Lower leg skin (tissue), 4 donors: ENCODE measurements around the gene PNPLA6. TPM values are rescaled to one million over a fixed set of nuclear protein-coding genes. Genes with fewer than 3 reads are reported as not detected.

Source experiments
- DNase-seq, 2 donors: peaks; one replicate each; pipeline ENCODE4 v3.0.0-alpha.2; 2019; ENCODE audit warnings: low spot score in 2 of 2
- H3K4me3 ChIP-seq: fragments of 200-600 bp; sonication (generic); 2 replicates; pipeline ENCODE4 v1.5.1; 2017; ENCODE audit warnings: mild to moderate bottlenecking, low read depth; ENCODE audit not compliant: poor library complexity, severe bottlenecking
- POLR2A ChIP-seq, 2 donors: fragments of 450-650 bp; IDR thresholded peaks; one replicate each; pipeline ENCODE4 v1.6.1; 2016 to 2017; ENCODE audit warnings: antibody characterized with exemption in 2 of 2, mild to moderate bottlenecking in 1 of 2, moderate library complexity in 1 of 2
- WGBS, 2 donors: methylation state at CpG; one replicate each; pipeline ENCODE4 v1.1.5; 2018; 5-methylcytosine and 5-hydroxymethylcytosine counted together
- intact Hi-C: fragments of 100-400 bp; cut with DNase I; formaldehyde crosslinking; loops from one replicate; pipeline ENCODE4 v1.15.0; 2023; ENCODE audit warnings: low total_unique reads
- total RNA-seq, 4 donors: library from RNA; depleted of rRNA; stranded (reverse); fragments of >200 nt; gene quantifications; one replicate each; pipeline ENCODE4 v1.1.0, GENCODE V29; 2016
- TF ChIP-seq, protein P1 (sequence below), 3 donors: fragments of 450-650 bp; IDR thresholded peaks; one replicate each; pipeline ENCODE4 v1.5.1; 2016; ENCODE audit warnings: antibody characterized with exemption in 3 of 3, mild to moderate bottlenecking in 3 of 3, moderate library complexity in 2 of 3

Gene PNPLA6
- total RNA-seq, 4 donors from 2014 or later: 58.3 to 89.8 (median 71.0) TPM

DNA sequence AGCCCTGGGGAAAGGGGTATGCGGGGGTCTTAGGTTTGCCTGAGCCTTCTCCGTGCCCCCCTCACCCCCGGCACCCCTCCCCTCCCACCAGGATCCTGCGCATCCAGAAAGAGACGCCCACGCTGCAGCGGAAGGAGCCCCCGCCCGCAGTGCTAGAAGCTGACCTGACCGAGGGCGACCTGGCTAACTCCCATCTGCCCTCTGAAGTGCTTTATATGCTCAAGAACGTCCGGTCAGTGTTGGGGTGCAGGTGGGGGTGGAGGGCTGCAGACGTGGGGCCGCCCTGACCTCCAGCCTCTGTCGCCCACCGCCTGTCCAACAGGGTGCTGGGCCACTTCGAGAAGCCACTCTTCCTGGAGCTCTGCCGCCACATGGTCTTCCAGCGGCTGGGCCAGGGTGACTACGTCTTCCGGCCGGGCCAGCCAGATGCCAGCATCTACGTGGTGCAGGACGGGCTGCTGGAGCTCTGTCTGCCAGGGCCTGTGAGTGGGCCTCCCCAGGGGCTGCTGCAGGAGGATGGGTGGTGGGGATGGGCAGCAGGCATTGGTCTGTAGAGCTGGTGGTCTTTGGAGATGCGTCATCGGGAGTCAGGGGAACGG is 4.4 kb downstream of the PNPLA6 start:
- no peak for TF ChIP-seq POLR2A (IDR thresholded peaks at IDR 0.05)
- TF ChIP-seq, protein P1, sequence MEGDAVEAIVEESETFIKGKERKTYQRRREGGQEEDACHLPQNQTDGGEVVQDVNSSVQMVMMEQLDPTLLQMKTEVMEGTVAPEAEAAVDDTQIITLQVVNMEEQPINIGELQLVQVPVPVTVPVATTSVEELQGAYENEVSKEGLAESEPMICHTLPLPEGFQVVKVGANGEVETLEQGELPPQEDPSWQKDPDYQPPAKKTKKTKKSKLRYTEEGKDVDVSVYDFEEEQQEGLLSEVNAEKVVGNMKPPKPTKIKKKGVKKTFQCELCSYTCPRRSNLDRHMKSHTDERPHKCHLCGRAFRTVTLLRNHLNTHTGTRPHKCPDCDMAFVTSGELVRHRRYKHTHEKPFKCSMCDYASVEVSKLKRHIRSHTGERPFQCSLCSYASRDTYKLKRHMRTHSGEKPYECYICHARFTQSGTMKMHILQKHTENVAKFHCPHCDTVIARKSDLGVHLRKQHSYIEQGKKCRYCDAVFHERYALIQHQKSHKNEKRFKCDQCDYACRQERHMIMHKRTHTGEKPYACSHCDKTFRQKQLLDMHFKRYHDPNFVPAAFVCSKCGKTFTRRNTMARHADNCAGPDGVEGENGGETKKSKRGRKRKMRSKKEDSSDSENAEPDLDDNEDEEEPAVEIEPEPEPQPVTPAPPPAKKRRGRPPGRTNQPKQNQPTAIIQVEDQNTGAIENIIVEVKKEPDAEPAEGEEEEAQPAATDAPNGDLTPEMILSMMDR (IDR thresholded peaks at IDR 0.05): no peak
- intact Hi-C loops: no loop called here
- no peak overlapping the region for H3K4me3 ChIP-seq
- WGBS, 2 donors: 91 to 96% methylated on average over 23 to 28 of the region's 28 CpGs
- no peak for DNase-seq

- intact Hi-C loops: no loop called here
- TF ChIP-seq, protein P1 (IDR thresholded peaks at IDR 0.05): no peak
- H3K4me3 ChIP-seq: no peak overlapping the region
- DNase-seq: no peak
- WGBS, 2 donors: 85 to 87% methylated on average over 36 to 38 of the region's 39 CpGs
Measured at GRCh38 chr19:7540761-7541474, 5.4 kb downstream of the PNPLA6 start.

DNA sequence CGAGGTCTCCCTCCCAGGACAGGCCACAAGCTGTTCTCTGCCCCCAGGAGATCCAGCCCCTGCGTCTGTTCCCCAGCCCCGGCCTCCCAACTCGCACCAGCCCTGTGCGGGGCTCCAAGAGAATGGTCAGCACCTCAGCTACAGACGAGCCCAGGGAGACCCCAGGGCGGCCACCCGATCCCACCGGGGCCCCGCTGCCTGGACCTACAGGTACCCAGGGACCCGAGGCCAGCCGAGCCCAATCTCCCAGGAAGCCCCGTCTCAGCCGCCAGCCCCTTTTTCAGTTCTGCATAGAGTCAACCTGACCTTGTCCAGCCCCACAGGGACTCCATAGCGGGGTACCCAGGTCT is 5.9 kb downstream of the PNPLA6 start:
- DNase-seq: no peak
- 95% methylated on average over 12 to 14 of the region's 15 CpGs for WGBS, 2 donors

DNA sequence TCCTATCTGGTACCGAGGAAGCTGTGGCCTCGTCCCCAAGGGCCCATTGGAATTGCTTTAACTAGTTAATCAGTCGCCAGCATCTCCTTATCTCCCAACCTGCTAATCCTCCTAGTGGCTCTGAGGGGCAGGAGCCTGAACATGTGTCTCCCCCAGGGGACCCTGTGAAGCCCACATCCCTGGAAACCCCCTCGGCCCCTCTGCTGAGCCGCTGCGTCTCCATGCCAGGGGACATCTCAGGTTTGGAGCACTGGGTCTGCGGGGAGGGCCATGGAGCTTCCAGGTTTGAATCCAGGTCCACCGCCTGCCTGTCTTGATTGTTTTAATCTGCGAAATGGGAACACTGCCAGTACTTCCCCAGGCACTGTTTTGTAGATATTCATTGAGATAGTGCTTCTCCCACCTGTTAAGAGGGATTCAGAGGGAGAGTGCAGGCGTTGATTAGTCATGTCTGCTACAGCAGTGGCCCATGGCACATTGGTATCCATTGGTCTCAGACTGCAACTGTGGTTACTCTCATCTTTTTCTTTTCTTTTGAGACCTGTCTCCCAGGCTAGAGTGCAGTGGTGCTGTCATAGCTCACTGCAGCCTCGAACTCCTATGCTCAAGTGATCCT is 6.4 kb downstream of the PNPLA6 start:
- no peak overlapping the region for H3K4me3 ChIP-seq
- DNase-seq: no peak
- WGBS, 2 donors: 94 to 95% methylated on average over 11 of the region's 11 CpGs
- intact Hi-C loops: no loop called here
- TF ChIP-seq, protein P1 (IDR thresholded peaks at IDR 0.05): no peak
- no peak for TF ChIP-seq POLR2A (IDR thresholded peaks at IDR 0.05)

More for the DNA sequence above, 5.9 kb downstream of the PNPLA6 start:
- intact Hi-C loops: no loop called here
- no peak overlapping the region for H3K4me3 ChIP-seq
- TF ChIP-seq, protein P1 (IDR thresholded peaks at IDR 0.05): no peak
- no peak for TF ChIP-seq POLR2A (IDR thresholded peaks at IDR 0.05)

- intact Hi-C loops: no loop called here
- no peak overlapping the region for H3K4me3 ChIP-seq
- no peak for DNase-seq
- 94 to 96% methylated on average over 22 to 24 of the region's 24 CpGs for WGBS, 2 donors
- TF ChIP-seq, protein P1 (IDR thresholded peaks at IDR 0.05): no peak
- no peak for TF ChIP-seq POLR2A (IDR thresholded peaks at IDR 0.05)
Measured at GRCh38 chr19:7542556-7543348, 7.2 kb downstream of the PNPLA6 start.
